Measurements from ENCODE around the gene SDK1.

GRCh38 chr7:3730276-3730675 lies 429.2 kb downstream of the SDK1 start:
- TF ChIP-seq CTCF (IDR thresholded peaks at IDR 0.05; ENCODE audit: low read depth, low read length) (no peak), MYC (IDR thresholded peaks at IDR 0.05; ENCODE audit: low read depth, low read length) (no peak), POLR2A (IDR thresholded peaks at IDR 0.05; ENCODE audit: extremely low read depth, insufficient read length) (no peak)

Measured in NB4 (cell line).